HepG2 (cell line): ENCODE measurements around the gene TGM1. TPM values are rescaled to one million over a fixed set of nuclear protein-coding genes. Genes with fewer than 3 reads are reported as not detected.

Experiments used
- EED ChIP-seq: sonication (generic); formaldehyde crosslinking; IDR thresholded peaks from 2 replicates; pipeline ENCODE4 v1.5.0; 2020; ENCODE audit warnings: mild to moderate bottlenecking, missing genetic modification reagents
- JUND ChIP-seq: sonication (generic); formaldehyde crosslinking; IDR thresholded peaks from 2 replicates; pipeline ENCODE4 v1.8.0; 2022; ENCODE audit warnings: mild to moderate bottlenecking, missing genetic modification reagents
- KDM3A ChIP-seq: IDR thresholded peaks from 2 replicates; pipeline ENCODE4 v1.6.1; 2018; ENCODE audit warnings: low read depth, missing compliant biosample characterization
- KMT2A ChIP-seq: sonication (generic); formaldehyde crosslinking; IDR thresholded peaks from 2 replicates; pipeline ENCODE4 v1.4.0; 2020; ENCODE audit warnings: missing genetic modification reagents
- NFATC3 ChIP-seq: sonication (generic); formaldehyde crosslinking; IDR thresholded peaks from 2 replicates; pipeline ENCODE4 v1.5.1; 2020; ENCODE audit warnings: mild to moderate bottlenecking, missing genetic modification reagents
- NFE2 ChIP-seq: sonication (generic); formaldehyde crosslinking; IDR thresholded peaks from 2 replicates; pipeline ENCODE4 v1.4.0; 2020; ENCODE audit warnings: missing genetic modification reagents
- NR0B2 ChIP-seq: sonication (generic); formaldehyde crosslinking; IDR thresholded peaks from 2 replicates; pipeline ENCODE4 v1.4.0; 2020; ENCODE audit warnings: mild to moderate bottlenecking, missing genetic modification reagents
- SP5 ChIP-seq: IDR thresholded peaks from 2 replicates; pipeline ENCODE4 v1.6.1; 2016; ENCODE audit warnings: low read depth, borderline replicate concordance
- SRSF1 ChIP-seq: fragments of 200-400 bp; formaldehyde crosslinking; optimal IDR thresholded peaks from 2 replicates; pipeline ENCODE3; 2017; ENCODE audit warnings: mild to moderate bottlenecking, low read depth, low read length, moderate library complexity
- THAP11 ChIP-seq: IDR thresholded peaks from 2 replicates; pipeline ENCODE4 v1.6.1; 2016; ENCODE audit warnings: missing biosample characterization, missing genetic modification reagents
- TIGD3 ChIP-seq: sonication (generic); formaldehyde crosslinking; IDR thresholded peaks from 2 replicates; pipeline ENCODE4 v1.5.1; 2020; ENCODE audit warnings: mild to moderate bottlenecking, missing genetic modification reagents, borderline replicate concordance
- WIZ ChIP-seq: sonication (generic); formaldehyde crosslinking; IDR thresholded peaks from 2 replicates; pipeline ENCODE4 v1.5.1; 2020; ENCODE audit warnings: mild to moderate bottlenecking, missing genetic modification reagents
- ZFP91 ChIP-seq: sonication (generic); formaldehyde crosslinking; IDR thresholded peaks from 2 replicates; pipeline ENCODE4 v1.9.0; 2022; ENCODE audit warnings: missing genetic modification reagents, mild to moderate bottlenecking, borderline replicate concordance
- ZNF101 ChIP-seq: sonication (generic); formaldehyde crosslinking; IDR thresholded peaks from 2 replicates; pipeline ENCODE4 v1.4.0; 2020; ENCODE audit warnings: mild to moderate bottlenecking, low read depth, missing genetic modification reagents, borderline replicate concordance
- ZNF234 ChIP-seq: sonication (generic); formaldehyde crosslinking; conservative IDR thresholded peaks from 2 replicates; pipeline ENCODE4 v1.5.1; 2020; ENCODE audit warnings: mild to moderate bottlenecking, missing genetic modification reagents
- ZNF296 ChIP-seq: sonication (generic); formaldehyde crosslinking; conservative IDR thresholded peaks from 2 replicates; pipeline ENCODE4 v1.5.0; 2020; ENCODE audit warnings: mild to moderate bottlenecking, missing genetic modification reagents
- ZNF776 ChIP-seq: sonication (generic); formaldehyde crosslinking; IDR thresholded peaks from 2 replicates; pipeline ENCODE4 v1.4.0; 2020; ENCODE audit warnings: mild to moderate bottlenecking, missing genetic modification reagents
- polyA plus RNA-seq, 8 experiments: library from polyadenylated mRNA; depleted of rRNA in 3 of 8; stranded (reverse) in 7 of 8; unstranded in 1 of 8; fragments of >200 nt; fragmentation: Illumina TruSeq in 4 of 8; extraction: Trizol in 4 of 8; gene quantifications; 2 replicates each; pipeline versions ENCODE4 v1.2.1 to v1.2.3, GENCODE V29; 2011 to 2016; ENCODE audit warnings: low read depth in 4 of 8, missing spikeins in 1 of 8, mixed read lengths in 1 of 8; ENCODE audit not compliant: insufficient read depth in 1 of 8
- total RNA-seq, 5 experiments: library from RNA; depleted of rRNA; stranded (reverse); fragments of >200 nt; fragmentation: Illumina TruSeq; extraction: Trizol; gene quantifications; 2 replicates each; pipeline ENCODE4 v1.2.3, GENCODE V29; 2016; ENCODE audit warnings: low read depth in 1 of 5
- TF ChIP-seq, protein P1 (sequence below): sonication (generic); formaldehyde crosslinking; IDR thresholded peaks from 2 replicates; pipeline ENCODE4 v1.5.0; 2020; ENCODE audit warnings: mild to moderate bottlenecking, missing genetic modification reagents, borderline replicate concordance

Gene TGM1
- total and polyA plus RNA-seq, 2 of the 13 experiments (the other 11 are each of a cell fraction or from before 2014, with no cell fraction given) = 3.2 to 10.6 TPM

- TF ChIP-seq, protein P1, sequence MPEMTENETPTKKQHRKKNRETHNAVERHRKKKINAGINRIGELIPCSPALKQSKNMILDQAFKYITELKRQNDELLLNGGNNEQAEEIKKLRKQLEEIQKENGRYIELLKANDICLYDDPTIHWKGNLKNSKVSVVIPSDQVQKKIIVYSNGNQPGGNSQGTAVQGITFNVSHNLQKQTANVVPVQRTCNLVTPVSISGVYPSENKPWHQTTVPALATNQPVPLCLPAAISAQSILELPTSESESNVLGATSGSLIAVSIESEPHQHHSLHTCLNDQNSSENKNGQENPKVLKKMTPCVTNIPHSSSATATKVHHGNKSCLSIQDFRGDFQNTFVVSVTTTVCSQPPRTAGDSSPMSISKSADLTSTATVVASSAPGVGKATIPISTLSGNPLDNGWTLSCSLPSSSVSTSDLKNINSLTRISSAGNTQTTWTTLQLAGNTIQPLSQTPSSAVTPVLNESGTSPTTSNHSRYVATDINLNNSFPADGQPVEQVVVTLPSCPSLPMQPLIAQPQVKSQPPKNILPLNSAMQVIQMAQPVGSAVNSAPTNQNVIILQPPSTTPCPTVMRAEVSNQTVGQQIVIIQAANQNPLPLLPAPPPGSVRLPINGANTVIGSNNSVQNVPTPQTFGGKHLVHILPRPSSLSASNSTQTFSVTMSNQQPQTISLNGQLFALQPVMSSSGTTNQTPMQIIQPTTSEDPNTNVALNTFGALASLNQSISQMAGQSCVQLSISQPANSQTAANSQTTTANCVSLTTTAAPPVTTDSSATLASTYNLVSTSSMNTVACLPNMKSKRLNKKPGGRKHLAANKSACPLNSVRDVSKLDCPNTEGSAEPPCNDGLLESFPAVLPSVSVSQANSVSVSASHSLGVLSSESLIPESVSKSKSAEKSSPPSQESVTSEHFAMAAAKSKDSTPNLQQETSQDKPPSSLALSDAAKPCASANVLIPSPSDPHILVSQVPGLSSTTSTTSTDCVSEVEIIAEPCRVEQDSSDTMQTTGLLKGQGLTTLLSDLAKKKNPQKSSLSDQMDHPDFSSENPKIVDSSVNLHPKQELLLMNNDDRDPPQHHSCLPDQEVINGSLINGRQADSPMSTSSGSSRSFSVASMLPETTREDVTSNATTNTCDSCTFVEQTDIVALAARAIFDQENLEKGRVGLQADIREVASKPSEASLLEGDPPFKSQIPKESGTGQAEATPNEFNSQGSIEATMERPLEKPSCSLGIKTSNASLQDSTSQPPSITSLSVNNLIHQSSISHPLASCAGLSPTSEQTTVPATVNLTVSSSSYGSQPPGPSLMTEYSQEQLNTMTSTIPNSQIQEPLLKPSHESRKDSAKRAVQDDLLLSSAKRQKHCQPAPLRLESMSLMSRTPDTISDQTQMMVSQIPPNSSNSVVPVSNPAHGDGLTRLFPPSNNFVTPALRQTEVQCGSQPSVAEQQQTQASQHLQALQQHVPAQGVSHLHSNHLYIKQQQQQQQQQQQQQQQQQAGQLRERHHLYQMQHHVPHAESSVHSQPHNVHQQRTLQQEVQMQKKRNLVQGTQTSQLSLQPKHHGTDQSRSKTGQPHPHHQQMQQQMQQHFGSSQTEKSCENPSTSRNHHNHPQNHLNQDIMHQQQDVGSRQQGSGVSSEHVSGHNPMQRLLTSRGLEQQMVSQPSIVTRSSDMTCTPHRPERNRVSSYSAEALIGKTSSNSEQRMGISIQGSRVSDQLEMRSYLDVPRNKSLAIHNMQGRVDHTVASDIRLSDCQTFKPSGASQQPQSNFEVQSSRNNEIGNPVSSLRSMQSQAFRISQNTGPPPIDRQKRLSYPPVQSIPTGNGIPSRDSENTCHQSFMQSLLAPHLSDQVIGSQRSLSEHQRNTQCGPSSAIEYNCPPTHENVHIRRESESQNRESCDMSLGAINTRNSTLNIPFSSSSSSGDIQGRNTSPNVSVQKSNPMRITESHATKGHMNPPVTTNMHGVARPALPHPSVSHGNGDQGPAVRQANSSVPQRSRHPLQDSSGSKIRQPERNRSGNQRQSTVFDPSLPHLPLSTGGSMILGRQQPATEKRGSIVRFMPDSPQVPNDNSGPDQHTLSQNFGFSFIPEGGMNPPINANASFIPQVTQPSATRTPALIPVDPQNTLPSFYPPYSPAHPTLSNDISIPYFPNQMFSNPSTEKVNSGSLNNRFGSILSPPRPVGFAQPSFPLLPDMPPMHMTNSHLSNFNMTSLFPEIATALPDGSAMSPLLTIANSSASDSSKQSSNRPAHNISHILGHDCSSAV (CRISPR knock-in tag) = 0 out of 2 replicates have a peak, but pooled peaks have one; percentile 49
- peak; percentile 99 for TF ChIP-seq EED
- peak; percentile 25; the same call in 1 of the 2 replicates for TF ChIP-seq JUND
- TF ChIP-seq ZNF101 (CRISPR knock-in tag) = peak; percentile 41
- TF ChIP-seq ZNF234 (CRISPR knock-in tag) = peak; percentile 45; the same call in 1 of the 2 replicates
- peak; percentile 91 for TF ChIP-seq NR0B2 (CRISPR knock-in tag)
- TF ChIP-seq SRSF1 = peak; percentile 96
- 0 out of 2 replicates have a peak, but pooled peaks have one; percentile 92 for TF ChIP-seq TIGD3 (CRISPR knock-in tag)
- TF ChIP-seq WIZ (CRISPR knock-in tag) = no peak; the same call in 1 of the 2 replicates
- TF ChIP-seq ZFP91 = peak; percentile 95; the same call in 1 of the 2 replicates
- TF ChIP-seq ZNF776 = peak; percentile 95
- no peak; the same call in none of the 2 replicates for TF ChIP-seq ZNF296 (CRISPR knock-in tag)
- peak; percentile 97 for TF ChIP-seq THAP11 (CRISPR knock-in tag)
- TF ChIP-seq KDM3A = peak; percentile 72
- TF ChIP-seq KMT2A (CRISPR knock-in tag) = peak; percentile 76
- TF ChIP-seq NFATC3 (CRISPR knock-in tag) = peak; percentile 88; the same call in 1 of the 2 replicates
- no peak for TF ChIP-seq NFE2 (CRISPR knock-in tag)
- TF ChIP-seq SP5 (CRISPR knock-in tag) = peak; percentile 48; the same call in 1 of the 2 replicates
These were observed 30.8 kb downstream of the TGM1 start, which contains the start of gene NEDD8 (continued) for GRCh38 chr14:24232121-24232644.
